HL-60/S4 treated with retinoic acid at 250 ng/mL for 4 days and 3 days (cell line): ENCODE data around the gene TCP11.

ENCODE experiments used
- in situ Hi-C: fragments of 300-500 bp; cut with MboI; formaldehyde crosslinking; loops from 2 replicates; pipeline ENCODE4 v1.7.0; 2022; ENCODE audit warnings: low sequenced_read_pairs

Gene TCP11

GRCh38 chr6:35068206-35068605, 72.9 kb downstream of the TCP11 start:
- in situ Hi-C loops: no loop called here
